Measurements from ENCODE around the gene TMCO6. TPM values are rescaled to one million over a fixed set of nuclear protein-coding genes. Genes with fewer than 3 reads are reported as not detected.

TMCO6 gene
- total RNA-seq, 1 experiment from 2014 or later, result 32.2 TPM

- 0 out of 2 replicates have a peak, but pooled peaks have one; percentile 21 for TF ChIP-seq SMAD3 (CRISPR knock-in tag; IDR thresholded peaks at IDR 0.05; ENCODE audit: borderline replicate concordance)
- no peak for TF ChIP-seq SMAD4 (CRISPR knock-in tag; IDR thresholded peaks at IDR 0.05)
- peak; percentile 72; the same call in 1 of the 2 replicates for TF ChIP-seq FOXK1 (CRISPR knock-in tag; IDR thresholded peaks at IDR 0.05)
- TF ChIP-seq ZNF423 (CRISPR knock-in tag; IDR thresholded peaks at IDR 0.05), result peak; percentile 36; the same call in 1 of the 2 replicates
Measured at GRCh38 chr5:140690941-140691924, 52.0 kb downstream of the TMCO6 start, which contains the start of the genes HARS1 and HARS2 (continued).

- POLR2A ChIA-PET, result no interaction called here
- Mint-ChIP-seq H3K4me3 (no peak overlapping the region), H3K9me3 (no peaks in the 10 kb centered on the region), H3K27ac (no peak overlapping the region), H3K4me1 (peaks cover 21% of the 10 kb centered on the region), H3K27me3 (ENCODE audit: low read depth) (no peaks in the 10 kb centered on the region), H3K36me3 (peaks cover 50% of the 10 kb centered on the region)
- ATAC-seq (no peak), DNase-seq (ENCODE audit: low spot score) (no peak)
- CTCF ChIA-PET, result no interaction called here
- TF ChIP-seq ZNF219 (CRISPR knock-in tag; IDR thresholded peaks at IDR 0.05; ENCODE audit: borderline replicate concordance), result no peak
- no peak for TF ChIP-seq SP1 (CRISPR knock-in tag; conservative IDR thresholded peaks at IDR 0.05)
- no peak for TF ChIP-seq STAT6 (CRISPR knock-in tag; conservative IDR thresholded peaks at IDR 0.05; ENCODE audit: low read depth)
- no peak for TF ChIP-seq CREM (CRISPR knock-in tag; IDR thresholded peaks at IDR 0.05)
- TF ChIP-seq OVOL2 (CRISPR knock-in tag; IDR thresholded peaks at IDR 0.05; ENCODE audit: borderline replicate concordance), result no peak
- TF ChIP-seq ARID4B (CRISPR knock-in tag; IDR thresholded peaks at IDR 0.05; ENCODE audit: borderline replicate concordance), result no peak
- TF ChIP-seq, protein P1, sequence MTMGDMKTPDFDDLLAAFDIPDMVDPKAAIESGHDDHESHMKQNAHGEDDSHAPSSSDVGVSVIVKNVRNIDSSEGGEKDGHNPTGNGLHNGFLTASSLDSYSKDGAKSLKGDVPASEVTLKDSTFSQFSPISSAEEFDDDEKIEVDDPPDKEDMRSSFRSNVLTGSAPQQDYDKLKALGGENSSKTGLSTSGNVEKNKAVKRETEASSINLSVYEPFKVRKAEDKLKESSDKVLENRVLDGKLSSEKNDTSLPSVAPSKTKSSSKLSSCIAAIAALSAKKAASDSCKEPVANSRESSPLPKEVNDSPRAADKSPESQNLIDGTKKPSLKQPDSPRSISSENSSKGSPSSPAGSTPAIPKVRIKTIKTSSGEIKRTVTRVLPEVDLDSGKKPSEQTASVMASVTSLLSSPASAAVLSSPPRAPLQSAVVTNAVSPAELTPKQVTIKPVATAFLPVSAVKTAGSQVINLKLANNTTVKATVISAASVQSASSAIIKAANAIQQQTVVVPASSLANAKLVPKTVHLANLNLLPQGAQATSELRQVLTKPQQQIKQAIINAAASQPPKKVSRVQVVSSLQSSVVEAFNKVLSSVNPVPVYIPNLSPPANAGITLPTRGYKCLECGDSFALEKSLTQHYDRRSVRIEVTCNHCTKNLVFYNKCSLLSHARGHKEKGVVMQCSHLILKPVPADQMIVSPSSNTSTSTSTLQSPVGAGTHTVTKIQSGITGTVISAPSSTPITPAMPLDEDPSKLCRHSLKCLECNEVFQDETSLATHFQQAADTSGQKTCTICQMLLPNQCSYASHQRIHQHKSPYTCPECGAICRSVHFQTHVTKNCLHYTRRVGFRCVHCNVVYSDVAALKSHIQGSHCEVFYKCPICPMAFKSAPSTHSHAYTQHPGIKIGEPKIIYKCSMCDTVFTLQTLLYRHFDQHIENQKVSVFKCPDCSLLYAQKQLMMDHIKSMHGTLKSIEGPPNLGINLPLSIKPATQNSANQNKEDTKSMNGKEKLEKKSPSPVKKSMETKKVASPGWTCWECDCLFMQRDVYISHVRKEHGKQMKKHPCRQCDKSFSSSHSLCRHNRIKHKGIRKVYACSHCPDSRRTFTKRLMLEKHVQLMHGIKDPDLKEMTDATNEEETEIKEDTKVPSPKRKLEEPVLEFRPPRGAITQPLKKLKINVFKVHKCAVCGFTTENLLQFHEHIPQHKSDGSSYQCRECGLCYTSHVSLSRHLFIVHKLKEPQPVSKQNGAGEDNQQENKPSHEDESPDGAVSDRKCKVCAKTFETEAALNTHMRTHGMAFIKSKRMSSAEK (CRISPR knock-in tag; IDR thresholded peaks at IDR 0.05; ENCODE audit: borderline replicate concordance), result no peak
- TF ChIP-seq, protein P2, sequence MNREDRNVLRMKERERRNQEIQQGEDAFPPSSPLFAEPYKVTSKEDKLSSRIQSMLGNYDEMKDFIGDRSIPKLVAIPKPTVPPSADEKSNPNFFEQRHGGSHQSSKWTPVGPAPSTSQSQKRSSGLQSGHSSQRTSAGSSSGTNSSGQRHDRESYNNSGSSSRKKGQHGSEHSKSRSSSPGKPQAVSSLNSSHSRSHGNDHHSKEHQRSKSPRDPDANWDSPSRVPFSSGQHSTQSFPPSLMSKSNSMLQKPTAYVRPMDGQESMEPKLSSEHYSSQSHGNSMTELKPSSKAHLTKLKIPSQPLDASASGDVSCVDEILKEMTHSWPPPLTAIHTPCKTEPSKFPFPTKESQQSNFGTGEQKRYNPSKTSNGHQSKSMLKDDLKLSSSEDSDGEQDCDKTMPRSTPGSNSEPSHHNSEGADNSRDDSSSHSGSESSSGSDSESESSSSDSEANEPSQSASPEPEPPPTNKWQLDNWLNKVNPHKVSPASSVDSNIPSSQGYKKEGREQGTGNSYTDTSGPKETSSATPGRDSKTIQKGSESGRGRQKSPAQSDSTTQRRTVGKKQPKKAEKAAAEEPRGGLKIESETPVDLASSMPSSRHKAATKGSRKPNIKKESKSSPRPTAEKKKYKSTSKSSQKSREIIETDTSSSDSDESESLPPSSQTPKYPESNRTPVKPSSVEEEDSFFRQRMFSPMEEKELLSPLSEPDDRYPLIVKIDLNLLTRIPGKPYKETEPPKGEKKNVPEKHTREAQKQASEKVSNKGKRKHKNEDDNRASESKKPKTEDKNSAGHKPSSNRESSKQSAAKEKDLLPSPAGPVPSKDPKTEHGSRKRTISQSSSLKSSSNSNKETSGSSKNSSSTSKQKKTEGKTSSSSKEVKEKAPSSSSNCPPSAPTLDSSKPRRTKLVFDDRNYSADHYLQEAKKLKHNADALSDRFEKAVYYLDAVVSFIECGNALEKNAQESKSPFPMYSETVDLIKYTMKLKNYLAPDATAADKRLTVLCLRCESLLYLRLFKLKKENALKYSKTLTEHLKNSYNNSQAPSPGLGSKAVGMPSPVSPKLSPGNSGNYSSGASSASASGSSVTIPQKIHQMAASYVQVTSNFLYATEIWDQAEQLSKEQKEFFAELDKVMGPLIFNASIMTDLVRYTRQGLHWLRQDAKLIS (CRISPR knock-in tag; IDR thresholded peaks at IDR 0.05; ENCODE audit: borderline replicate concordance), result no peak
- no peak for TF ChIP-seq E2F1 (CRISPR knock-in tag; IDR thresholded peaks at IDR 0.05)
- TF ChIP-seq ZNF671 (CRISPR knock-in tag; IDR thresholded peaks at IDR 0.05), result no peak
- no peak for TF ChIP-seq E2F5 (CRISPR knock-in tag; IDR thresholded peaks at IDR 0.05)
- TF ChIP-seq JAZF1 (CRISPR knock-in tag; IDR thresholded peaks at IDR 0.05), result no peak
- TF ChIP-seq ETV6 (CRISPR knock-in tag; IDR thresholded peaks at IDR 0.05), result no peak
Measured at GRCh38 chr5:140694276-140694675, 55.0 kb downstream of the TMCO6 start.
